Prostate gland (tissue), 2 donors: Measurements from ENCODE around the gene HIBADH. TPM values are rescaled to one million over a fixed set of nuclear protein-coding genes. Genes with fewer than 3 reads are reported as not detected.

Experiments
- DNase-seq: peaks from one replicate; pipeline ENCODE4 v3.0.0-alpha.2; 2019; ENCODE audit warnings: low spot score
- H3K27ac ChIP-seq, 2 donors: fragments of 200-600 bp; sonication (generic); 2 replicates each; pipeline ENCODE4 v1.5.1; 2017 to 2019
- H3K27me3 ChIP-seq: fragments of 200-600 bp; sonication (generic); replicated peaks from 2 replicates; pipeline ENCODE4 v1.5.1; 2019; ENCODE audit not compliant: insufficient read depth
- H3K36me3 ChIP-seq, 2 donors: fragments of 200-600 bp; sonication (generic); 1 replicate in 1 of 2; 2 replicates in 1 of 2; pipeline versions ENCODE4 v1.5.1 to v1.8.1; 2017 to 2019
- H3K4me1 ChIP-seq: fragments of 200-600 bp; sonication (generic); replicated peaks from 2 replicates; pipeline ENCODE4 v1.5.1; 2019
- H3K4me3 ChIP-seq, 2 donors: fragments of 200-600 bp; sonication (generic); 2 replicates each; pipeline ENCODE4 v1.5.1; 2017 to 2019
- H3K9me3 ChIP-seq: fragments of 200-600 bp; sonication (generic); 2 replicates; pipeline ENCODE4 v1.5.1; 2017
- POLR2A ChIP-seq: fragments of 450-650 bp; IDR thresholded peaks from one replicate; pipeline ENCODE4 v1.6.1; 2016; ENCODE audit warnings: antibody characterized with exemption, mild to moderate bottlenecking
- POLR2AphosphoS5 ChIP-seq: sonication (generic); formaldehyde crosslinking; IDR thresholded peaks from one replicate; pipeline ENCODE4 v1.6.1; 2017; ENCODE audit warnings: antibody characterized with exemption
- WGBS: methylation state at CpG from one replicate; pipeline ENCODE4 v1.1.5; 2018; 5-methylcytosine and 5-hydroxymethylcytosine counted together
- intact Hi-C: fragments of 100-400 bp; cut with DNase I; formaldehyde crosslinking; loops from one replicate; pipeline ENCODE4 v1.14.2; 2022
- total RNA-seq, 2 donors: library from RNA; depleted of rRNA; stranded (reverse); fragments of >200 nt; gene quantifications; one replicate each; pipeline ENCODE4 v1.1.0, GENCODE V29; 2016
- TF ChIP-seq, protein P1 (sequence below), 4 experiments: fragments of 200-600 bp in 2 of 4; fragments of 450-650 bp in 2 of 4; sonication (generic) in 2 of 4; IDR thresholded peaks; 1 replicate in 3 of 4; 2 replicates in 1 of 4; pipeline ENCODE4 v1.5.1; 2016 to 2019; ENCODE audit warnings: antibody characterized with exemption in 4 of 4, mild to moderate bottlenecking in 2 of 4, moderate library complexity in 2 of 4

The HIBADH gene
- total RNA-seq, 2 donors from 2014 or later = 78.2 to 80.5 TPM

DNA sequence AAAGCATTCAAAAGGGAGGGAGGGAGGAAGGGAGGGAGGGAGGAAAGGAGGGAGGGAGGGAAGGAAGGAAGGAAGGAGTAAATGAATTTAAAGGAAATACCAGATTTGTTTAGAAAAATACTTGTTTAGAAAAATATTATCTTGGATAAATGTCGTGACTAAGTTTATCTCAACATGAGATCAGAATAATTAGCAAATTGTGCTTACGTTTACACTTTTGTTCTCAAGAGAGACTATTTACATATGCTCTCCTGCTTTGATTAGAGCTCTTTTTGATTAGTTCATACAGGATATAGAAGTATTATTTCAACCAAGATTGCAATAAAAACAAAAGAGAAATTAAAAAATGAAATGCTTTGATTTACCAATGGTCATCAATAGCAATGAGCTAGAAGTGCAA lies 186.2 kb downstream of the HIBADH start:
- H3K9me3 ChIP-seq = no peaks in the 10 kb centered on the region
- H3K4me1 ChIP-seq = no peaks in the 10 kb centered on the region
- no peak overlapping the region for H3K27ac ChIP-seq
- TF ChIP-seq POLR2A = no peak
- TF ChIP-seq POLR2AphosphoS5 = no peak
- TF ChIP-seq, protein P1, sequence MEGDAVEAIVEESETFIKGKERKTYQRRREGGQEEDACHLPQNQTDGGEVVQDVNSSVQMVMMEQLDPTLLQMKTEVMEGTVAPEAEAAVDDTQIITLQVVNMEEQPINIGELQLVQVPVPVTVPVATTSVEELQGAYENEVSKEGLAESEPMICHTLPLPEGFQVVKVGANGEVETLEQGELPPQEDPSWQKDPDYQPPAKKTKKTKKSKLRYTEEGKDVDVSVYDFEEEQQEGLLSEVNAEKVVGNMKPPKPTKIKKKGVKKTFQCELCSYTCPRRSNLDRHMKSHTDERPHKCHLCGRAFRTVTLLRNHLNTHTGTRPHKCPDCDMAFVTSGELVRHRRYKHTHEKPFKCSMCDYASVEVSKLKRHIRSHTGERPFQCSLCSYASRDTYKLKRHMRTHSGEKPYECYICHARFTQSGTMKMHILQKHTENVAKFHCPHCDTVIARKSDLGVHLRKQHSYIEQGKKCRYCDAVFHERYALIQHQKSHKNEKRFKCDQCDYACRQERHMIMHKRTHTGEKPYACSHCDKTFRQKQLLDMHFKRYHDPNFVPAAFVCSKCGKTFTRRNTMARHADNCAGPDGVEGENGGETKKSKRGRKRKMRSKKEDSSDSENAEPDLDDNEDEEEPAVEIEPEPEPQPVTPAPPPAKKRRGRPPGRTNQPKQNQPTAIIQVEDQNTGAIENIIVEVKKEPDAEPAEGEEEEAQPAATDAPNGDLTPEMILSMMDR (IDR thresholded peaks at IDR 0.05) = no peak
- no peak for DNase-seq
- intact Hi-C loops = no loop called here
- H3K36me3 ChIP-seq = no peaks in the 10 kb centered on the region
- 47% methylated on average over 2 of the region's 2 CpGs for WGBS
- H3K4me3 ChIP-seq = no peak overlapping the region
- H3K27me3 ChIP-seq = no peaks in the 10 kb centered on the region

Other genes with a start within 250 kb of the HIBADH start
- gene TAX1BP1, start 77.3 kb upstream of the HIBADH start, total RNA-seq = 100 to 1,000 TPM; 105 to 125 TPM